Measurements from ENCODE around the gene GCFC2. TPM values are rescaled to one million over a fixed set of nuclear protein-coding genes. Genes with fewer than 3 reads are reported as not detected.

The GCFC2 gene
- total RNA-seq, 1 experiment from 2014 or later, result 20.1 TPM

DNA sequence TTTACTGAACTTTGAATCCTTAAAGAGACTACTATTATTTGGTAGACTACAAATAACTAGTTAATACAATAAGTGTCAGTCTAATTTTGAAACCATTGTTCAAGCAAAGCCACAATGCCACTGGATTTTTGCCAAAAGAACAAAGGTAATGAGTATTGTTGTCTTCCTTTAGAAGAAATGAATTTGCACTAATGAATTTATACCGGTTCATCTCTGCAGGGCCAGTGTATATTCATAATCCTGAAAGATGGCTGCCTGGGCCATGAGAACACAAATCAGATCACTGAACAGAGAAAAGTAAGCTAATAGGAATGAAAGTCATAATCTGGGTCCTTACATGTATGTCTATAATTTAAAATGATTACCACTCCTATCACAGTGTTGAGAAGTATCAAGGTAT is 31.2 kb downstream of the GCFC2 start:
- no peak for TF ChIP-seq SRF (IDR thresholded peaks at IDR 0.05; ENCODE audit: low read depth)
- TF ChIP-seq, protein P1, sequence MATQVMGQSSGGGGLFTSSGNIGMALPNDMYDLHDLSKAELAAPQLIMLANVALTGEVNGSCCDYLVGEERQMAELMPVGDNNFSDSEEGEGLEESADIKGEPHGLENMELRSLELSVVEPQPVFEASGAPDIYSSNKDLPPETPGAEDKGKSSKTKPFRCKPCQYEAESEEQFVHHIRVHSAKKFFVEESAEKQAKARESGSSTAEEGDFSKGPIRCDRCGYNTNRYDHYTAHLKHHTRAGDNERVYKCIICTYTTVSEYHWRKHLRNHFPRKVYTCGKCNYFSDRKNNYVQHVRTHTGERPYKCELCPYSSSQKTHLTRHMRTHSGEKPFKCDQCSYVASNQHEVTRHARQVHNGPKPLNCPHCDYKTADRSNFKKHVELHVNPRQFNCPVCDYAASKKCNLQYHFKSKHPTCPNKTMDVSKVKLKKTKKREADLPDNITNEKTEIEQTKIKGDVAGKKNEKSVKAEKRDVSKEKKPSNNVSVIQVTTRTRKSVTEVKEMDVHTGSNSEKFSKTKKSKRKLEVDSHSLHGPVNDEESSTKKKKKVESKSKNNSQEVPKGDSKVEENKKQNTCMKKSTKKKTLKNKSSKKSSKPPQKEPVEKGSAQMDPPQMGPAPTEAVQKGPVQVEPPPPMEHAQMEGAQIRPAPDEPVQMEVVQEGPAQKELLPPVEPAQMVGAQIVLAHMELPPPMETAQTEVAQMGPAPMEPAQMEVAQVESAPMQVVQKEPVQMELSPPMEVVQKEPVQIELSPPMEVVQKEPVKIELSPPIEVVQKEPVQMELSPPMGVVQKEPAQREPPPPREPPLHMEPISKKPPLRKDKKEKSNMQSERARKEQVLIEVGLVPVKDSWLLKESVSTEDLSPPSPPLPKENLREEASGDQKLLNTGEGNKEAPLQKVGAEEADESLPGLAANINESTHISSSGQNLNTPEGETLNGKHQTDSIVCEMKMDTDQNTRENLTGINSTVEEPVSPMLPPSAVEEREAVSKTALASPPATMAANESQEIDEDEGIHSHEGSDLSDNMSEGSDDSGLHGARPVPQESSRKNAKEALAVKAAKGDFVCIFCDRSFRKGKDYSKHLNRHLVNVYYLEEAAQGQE (IDR thresholded peaks at IDR 0.05; ENCODE audit: low read depth), result no peak
- TF ChIP-seq EGR1 (IDR thresholded peaks at IDR 0.05; ENCODE audit: low read depth), result no peak
- no peak for TF ChIP-seq ZFX (IDR thresholded peaks at IDR 0.05)
- no peak for TF ChIP-seq POLR2AphosphoS5 (IDR thresholded peaks at IDR 0.05; ENCODE audit: low read depth, low read length)
- no peak for TF ChIP-seq SP1 (IDR thresholded peaks at IDR 0.05; ENCODE audit: low read depth)
- no peak for TF ChIP-seq SIN3A (IDR thresholded peaks at IDR 0.05; ENCODE audit: low read depth)
- no peak for TF ChIP-seq ZNF274 (IDR thresholded peaks at IDR 0.05; ENCODE audit: low read depth, low read length)
- TF ChIP-seq, protein P2, sequence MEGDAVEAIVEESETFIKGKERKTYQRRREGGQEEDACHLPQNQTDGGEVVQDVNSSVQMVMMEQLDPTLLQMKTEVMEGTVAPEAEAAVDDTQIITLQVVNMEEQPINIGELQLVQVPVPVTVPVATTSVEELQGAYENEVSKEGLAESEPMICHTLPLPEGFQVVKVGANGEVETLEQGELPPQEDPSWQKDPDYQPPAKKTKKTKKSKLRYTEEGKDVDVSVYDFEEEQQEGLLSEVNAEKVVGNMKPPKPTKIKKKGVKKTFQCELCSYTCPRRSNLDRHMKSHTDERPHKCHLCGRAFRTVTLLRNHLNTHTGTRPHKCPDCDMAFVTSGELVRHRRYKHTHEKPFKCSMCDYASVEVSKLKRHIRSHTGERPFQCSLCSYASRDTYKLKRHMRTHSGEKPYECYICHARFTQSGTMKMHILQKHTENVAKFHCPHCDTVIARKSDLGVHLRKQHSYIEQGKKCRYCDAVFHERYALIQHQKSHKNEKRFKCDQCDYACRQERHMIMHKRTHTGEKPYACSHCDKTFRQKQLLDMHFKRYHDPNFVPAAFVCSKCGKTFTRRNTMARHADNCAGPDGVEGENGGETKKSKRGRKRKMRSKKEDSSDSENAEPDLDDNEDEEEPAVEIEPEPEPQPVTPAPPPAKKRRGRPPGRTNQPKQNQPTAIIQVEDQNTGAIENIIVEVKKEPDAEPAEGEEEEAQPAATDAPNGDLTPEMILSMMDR (IDR thresholded peaks at IDR 0.05 in 2 of 3, conservative IDR thresholded peaks at IDR 0.05 in 1 of 3; ENCODE audit: borderline replicate concordance in 1 of 3, insufficient read depth in 1 of 3, low read depth in 2 of 3, low read length in 2 of 3), result no peak
- TF ChIP-seq, protein P3, sequence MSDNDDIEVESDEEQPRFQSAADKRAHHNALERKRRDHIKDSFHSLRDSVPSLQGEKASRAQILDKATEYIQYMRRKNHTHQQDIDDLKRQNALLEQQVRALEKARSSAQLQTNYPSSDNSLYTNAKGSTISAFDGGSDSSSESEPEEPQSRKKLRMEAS (IDR thresholded peaks at IDR 0.05), result no peak
- no peak for TF ChIP-seq CEBPB (IDR thresholded peaks at IDR 0.05; ENCODE audit: low read depth)
- TF ChIP-seq POLR2A (IDR thresholded peaks at IDR 0.05; ENCODE audit: borderline replicate concordance, extremely low read depth, insufficient read depth, insufficient read length), result no peak
- TF ChIP-seq, protein P4, sequence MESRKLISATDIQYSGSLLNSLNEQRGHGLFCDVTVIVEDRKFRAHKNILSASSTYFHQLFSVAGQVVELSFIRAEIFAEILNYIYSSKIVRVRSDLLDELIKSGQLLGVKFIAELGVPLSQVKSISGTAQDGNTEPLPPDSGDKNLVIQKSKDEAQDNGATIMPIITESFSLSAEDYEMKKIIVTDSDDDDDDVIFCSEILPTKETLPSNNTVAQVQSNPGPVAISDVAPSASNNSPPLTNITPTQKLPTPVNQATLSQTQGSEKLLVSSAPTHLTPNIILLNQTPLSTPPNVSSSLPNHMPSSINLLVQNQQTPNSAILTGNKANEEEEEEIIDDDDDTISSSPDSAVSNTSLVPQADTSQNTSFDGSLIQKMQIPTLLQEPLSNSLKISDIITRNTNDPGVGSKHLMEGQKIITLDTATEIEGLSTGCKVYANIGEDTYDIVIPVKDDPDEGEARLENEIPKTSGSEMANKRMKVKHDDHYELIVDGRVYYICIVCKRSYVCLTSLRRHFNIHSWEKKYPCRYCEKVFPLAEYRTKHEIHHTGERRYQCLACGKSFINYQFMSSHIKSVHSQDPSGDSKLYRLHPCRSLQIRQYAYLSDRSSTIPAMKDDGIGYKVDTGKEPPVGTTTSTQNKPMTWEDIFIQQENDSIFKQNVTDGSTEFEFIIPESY (IDR thresholded peaks at IDR 0.05; ENCODE audit: extremely low read depth, insufficient replicate concordance, low read length), result no peak
- no peak for TF ChIP-seq FOSL1 (IDR thresholded peaks at IDR 0.05; ENCODE audit: low read depth)
- no peak for TF ChIP-seq EZH2phosphoT487 (IDR thresholded peaks at IDR 0.05; ENCODE audit: borderline replicate concordance)
- no peak for TF ChIP-seq TCF7L2 (IDR thresholded peaks at IDR 0.05; ENCODE audit: borderline replicate concordance, extremely low read depth, insufficient read depth, insufficient read length)
- TF ChIP-seq EZH2 (IDR thresholded peaks at IDR 0.05), result no peak
- TF ChIP-seq RAD21 (IDR thresholded peaks at IDR 0.05; ENCODE audit: low read depth), result no peak
- TF ChIP-seq, protein P5, sequence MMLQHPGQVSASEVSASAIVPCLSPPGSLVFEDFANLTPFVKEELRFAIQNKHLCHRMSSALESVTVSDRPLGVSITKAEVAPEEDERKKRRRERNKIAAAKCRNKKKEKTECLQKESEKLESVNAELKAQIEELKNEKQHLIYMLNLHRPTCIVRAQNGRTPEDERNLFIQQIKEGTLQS (IDR thresholded peaks at IDR 0.05), result no peak
- no peak for TF ChIP-seq ELF1 (IDR thresholded peaks at IDR 0.05; ENCODE audit: borderline replicate concordance, low read depth)
- Histone ChIP-seq H3K36me3 (ENCODE audit: control insufficient read depth in 1 of 2, insufficient read depth in 2 of 2, low read length in 2 of 2) (no peaks in the 10 kb centered on the region; a peak in 1 of 4 replicates), H3K27me3 (ENCODE audit: insufficient read depth, low read length) (no peaks in the 10 kb centered on the region), H3K4me1 (ENCODE audit: control insufficient read depth in 1 of 2, insufficient read depth in 2 of 2, low read length in 2 of 2) (no peaks in the 10 kb centered on the region), H3K27ac (ENCODE audit: low read depth, low read length) (no peak overlapping the region), H3K9me2 (ENCODE audit: insufficient read depth) (no peaks in the 10 kb centered on the region), H3K4me3 (replicated peaks in 1 of 2; ENCODE audit: low read depth in 1 of 2, low read length in 2 of 2) (no peak overlapping the region), H2AFZ (ENCODE audit: low read depth, low read length, poor library complexity, severe bottlenecking) (no peak overlapping the region), H3K79me2 (ENCODE audit: insufficient read depth, low read length) (no peaks in the 10 kb centered on the region), H3K9me3 (ENCODE audit: control insufficient read depth in 1 of 2, insufficient read depth in 1 of 2, low read depth in 1 of 2, low read length in 2 of 2) (no peaks in the 10 kb centered on the region), H4K20me1 (ENCODE audit: insufficient read depth) (no peaks in the 10 kb centered on the region), H3K9ac (ENCODE audit: low read length) (no peak overlapping the region), H3K4me2 (ENCODE audit: low read length) (no peak overlapping the region)
- RAD21 ChIA-PET (ENCODE audit: low non-redundant PET in 1 of 2, low total read pairs in 2 of 2, uncharacterized antibody in 2 of 2, unreplicated experiment in 2 of 2), result no interaction called here
- BruUV-seq (replicated peaks), result no TSS peak
- CTCF ChIA-PET, result no interaction called here
- ATAC-seq (no peak), DNase-seq (ENCODE audit: low read depth, low spot score) (no peak)
- intact Hi-C loops (cut with micrococcal nuclease), result no loop called here
- POLR2A ChIA-PET, result no interaction called here

All from HCT116 (cell line).